Measurements from ENCODE around the gene DCN. TPM values are rescaled to one million over a fixed set of nuclear protein-coding genes. Genes with fewer than 3 reads are reported as not detected.
"Not testable (repeated sequence)": the region's sequence is repeated elsewhere in the genome, so short reads cannot be mapped to it uniquely, and the experiment has no call there.

DCN gene
- total RNA-seq, 2 donors from 2014 or later: 301 to 314 TPM

- TF ChIP-seq POLR2A (IDR thresholded peaks at IDR 0.05) (no peak), CTCF (IDR thresholded peaks at IDR 0.05) (no peak)
- no peak overlapping the region for H3K27ac ChIP-seq
- no peaks in the 10 kb centered on the region for H3K27me3 ChIP-seq
- H3K4me3 ChIP-seq: no peak overlapping the region
- no peaks in the 10 kb centered on the region for H3K36me3 ChIP-seq (replicated peaks in 1 of 2; ENCODE audit: insufficient read depth in 1 of 2, low read depth in 2 of 2)
- ATAC-seq (no peak), DNase-seq (no peak)
- WGBS, 2 donors: 37% methylated on average over 1 of the region's 1 CpG
- H3K9me3 ChIP-seq: no peaks in the 10 kb centered on the region
- intact Hi-C loops (cut with DNase I): no loop called here
- H3K4me1 ChIP-seq: no peaks in the 10 kb centered on the region
Observed at GRCh38 chr12:91211866-91212265, 29.2 kb upstream of the DCN start.

GRCh38 chr12:91210618-91211017 is 28.0 kb upstream of the DCN start:
- intact Hi-C loops (cut with DNase I): no loop called here
- no peak for ATAC-seq
- Histone ChIP-seq H3K4me1 (no peaks in the 10 kb centered on the region), H3K9me3 (no peaks in the 10 kb centered on the region), H3K4me3 (no peak overlapping the region), H3K27ac (no peak overlapping the region), H3K36me3 (replicated peaks in 1 of 2; ENCODE audit: insufficient read depth in 1 of 2, low read depth in 2 of 2) (no peaks in the 10 kb centered on the region), H3K27me3 (no peaks in the 10 kb centered on the region)
- 74 to 76% methylated on average over 2 of the region's 2 CpGs for WGBS, 2 donors
- TF ChIP-seq POLR2A (IDR thresholded peaks at IDR 0.05) (no peak), CTCF (IDR thresholded peaks at IDR 0.05) (no peak)
- DNase-seq: no peak

- intact Hi-C loops (cut with DNase I): no loop called here
Observed at GRCh38 chr12:91210144-91210543, 27.5 kb upstream of the DCN start.

GRCh38 chr12:91207301-91207700 is 24.7 kb upstream of the DCN start:
- H3K27ac ChIP-seq; H3K9me3 ChIP-seq; ATAC-seq; H3K4me3 ChIP-seq; intact Hi-C loops (cut with DNase I); DNase-seq; H3K36me3 ChIP-seq (replicated peaks in 1 of 2; ENCODE audit: insufficient read depth in 1 of 2, low read depth in 2 of 2); H3K4me1 ChIP-seq; H3K27me3 ChIP-seq: not testable (repeated sequence)

More at GRCh38 chr12:91210144-91210543, 27.5 kb upstream of the DCN start:
- Histone ChIP-seq H3K36me3 (replicated peaks in 1 of 2; ENCODE audit: insufficient read depth in 1 of 2, low read depth in 2 of 2) (no peaks in the 10 kb centered on the region), H3K27me3 (no peaks in the 10 kb centered on the region), H3K4me3 (no peak overlapping the region), H3K9me3 (no peaks in the 10 kb centered on the region), H3K27ac (no peak overlapping the region), H3K4me1 (no peaks in the 10 kb centered on the region)
- ATAC-seq: no peak
- no peak for TF ChIP-seq CTCF (IDR thresholded peaks at IDR 0.05)
- DNase-seq: no peak

- intact Hi-C loops (cut with DNase I): no loop called here
- no peak for TF ChIP-seq CTCF (IDR thresholded peaks at IDR 0.05)
- Histone ChIP-seq H3K27me3 (no peaks in the 10 kb centered on the region), H3K9me3 (no peaks in the 10 kb centered on the region), H3K27ac (no peak overlapping the region), H3K4me3 (no peak overlapping the region), H3K36me3 (replicated peaks in 1 of 2; ENCODE audit: insufficient read depth in 1 of 2, low read depth in 2 of 2) (no peaks in the 10 kb centered on the region), H3K4me1 (no peaks in the 10 kb centered on the region)
- 71 to 78% methylated on average over 1 of the region's 1 CpG for WGBS, 2 donors
- ATAC-seq (no peak), DNase-seq (no peak)
Observed at GRCh38 chr12:91205811-91206210, 23.2 kb upstream of the DCN start.
